ENCODE measurements around the gene CADM1.
"Not testable (repeated sequence)": the region's sequence is repeated elsewhere in the genome, so short reads cannot be mapped to it uniquely, and the experiment has no call there.

The CADM1 gene

GRCh38 chr11:115477410-115477809 is 26.8 kb downstream of the CADM1 start:
- no peak for DNase-seq (ENCODE audit: low read depth in 3 of 3)

GRCh38 chr11:115476463-115477286 is 27.5 kb downstream of the CADM1 start:
- DNase-seq (ENCODE audit: low read depth in 3 of 3) = no peak

GRCh38 chr11:115475564-115475963 is 28.7 kb downstream of the CADM1 start:
- DNase-seq (ENCODE audit: low read depth in 3 of 3) = no peak

GRCh38 chr11:115474306-115474705 is 29.9 kb downstream of the CADM1 start:
- DNase-seq (ENCODE audit: low read depth in 3 of 3) = not testable (repeated sequence)

- no peak for DNase-seq (ENCODE audit: low read depth in 3 of 3)
These were observed 31.0 kb downstream of the CADM1 start for GRCh38 chr11:115473167-115473566.

- no peak for DNase-seq (ENCODE audit: low read depth in 3 of 3)
These were observed 32.8 kb downstream of the CADM1 start for GRCh38 chr11:115471367-115471766.

- no peak for DNase-seq (ENCODE audit: low read depth in 3 of 3)
These were observed 33.3 kb downstream of the CADM1 start for GRCh38 chr11:115470928-115471327.

GRCh38 chr11:115469361-115469760 is 34.9 kb downstream of the CADM1 start:
- no peak for DNase-seq (ENCODE audit: low read depth in 3 of 3)

GRCh38 chr11:115466122-115466521 is 38.1 kb downstream of the CADM1 start:
- DNase-seq (ENCODE audit: low read depth in 3 of 3) = no peak

GRCh38 chr11:115464269-115464668 is 39.9 kb downstream of the CADM1 start:
- DNase-seq (ENCODE audit: low read depth in 3 of 3) = no peak

GRCh38 chr11:115463606-115464005 is 40.6 kb downstream of the CADM1 start:
- no peak for DNase-seq (ENCODE audit: low read depth in 3 of 3)

GRCh38 chr11:115462757-115463156 is 41.5 kb downstream of the CADM1 start:
- DNase-seq (ENCODE audit: low read depth in 3 of 3) = no peak

GRCh38 chr11:115462004-115462541 is 42.1 kb downstream of the CADM1 start:
- no peak for DNase-seq (ENCODE audit: low read depth in 3 of 3)

GRCh38 chr11:115460512-115460911 is 43.7 kb downstream of the CADM1 start:
- DNase-seq (ENCODE audit: low read depth in 3 of 3) = no peak

GRCh38 chr11:115459563-115459962 is 44.7 kb downstream of the CADM1 start:
- no peak for DNase-seq (ENCODE audit: low read depth in 3 of 3)

GRCh38 chr11:115458877-115459276 is 45.3 kb downstream of the CADM1 start:
- DNase-seq (ENCODE audit: low read depth in 3 of 3) = no peak

GRCh38 chr11:115456019-115456418 is 48.2 kb downstream of the CADM1 start:
- DNase-seq (ENCODE audit: low read depth in 3 of 3) = no peak

- DNase-seq (ENCODE audit: low read depth in 3 of 3) = no peak
These were observed 48.6 kb downstream of the CADM1 start for GRCh38 chr11:115455613-115456012.

- DNase-seq (ENCODE audit: low read depth in 3 of 3) = no peak
These were observed 49.7 kb downstream of the CADM1 start for GRCh38 chr11:115454525-115454924.

- no peak for DNase-seq (ENCODE audit: low read depth in 3 of 3)
These were observed 50.3 kb downstream of the CADM1 start for GRCh38 chr11:115453693-115454490.

GRCh38 chr11:115452241-115452640 is 52.0 kb downstream of the CADM1 start:
- no peak for DNase-seq (ENCODE audit: low read depth in 3 of 3)

- no peak for DNase-seq (ENCODE audit: low read depth in 3 of 3)
These were observed 53.7 kb downstream of the CADM1 start for GRCh38 chr11:115450519-115450918.

Measured in stimulated activated CD4-positive, alpha-beta T cell treated with anti-CD3 and anti-CD28 coated beads, TNF-alpha, amount 100 ng/mL, for 48 hours (primary cell).